HepG2 (cell line): ENCODE data around the gene PLXND1. TPM values are rescaled to one million over a fixed set of nuclear protein-coding genes. Genes with fewer than 3 reads are reported as not detected.

ENCODE experiments used
- ATRX ChIP-seq: sonication (generic); formaldehyde crosslinking; IDR thresholded peaks from 2 replicates; pipeline ENCODE4 v1.4.0; 2020; ENCODE audit warnings: missing genetic modification reagents, borderline replicate concordance
- GLI4 ChIP-seq: sonication (generic); formaldehyde crosslinking; IDR thresholded peaks from 2 replicates; pipeline ENCODE4 v1.5.1; 2020; ENCODE audit warnings: missing genetic modification reagents, mild to moderate bottlenecking, moderate library complexity, borderline replicate concordance
- KAT7 ChIP-seq: IDR thresholded peaks from 2 replicates; pipeline ENCODE4 v1.6.1; 2018; ENCODE audit warnings: borderline replicate concordance, missing compliant biosample characterization
- KDM3A ChIP-seq: IDR thresholded peaks from 2 replicates; pipeline ENCODE4 v1.6.1; 2018; ENCODE audit warnings: low read depth, missing compliant biosample characterization
- SALL1 ChIP-seq: sonication (generic); formaldehyde crosslinking; IDR thresholded peaks from 2 replicates; pipeline ENCODE4 v1.8.0; 2022; ENCODE audit warnings: mild to moderate bottlenecking, missing genetic modification reagents
- TEAD2 ChIP-seq: sonication (generic); formaldehyde crosslinking; IDR thresholded peaks from 2 replicates; pipeline ENCODE4 v1.9.0; 2021; ENCODE audit warnings: missing genetic modification reagents
- TGIF2 ChIP-seq: IDR thresholded peaks from 2 replicates; pipeline ENCODE4 v1.6.1; 2016; ENCODE audit warnings: control low read depth, missing compliant biosample characterization
- ZBTB21 ChIP-seq: sonication (generic); formaldehyde crosslinking; IDR thresholded peaks from 2 replicates; pipeline ENCODE4 v1.4.0; 2020; ENCODE audit warnings: missing genetic modification reagents
- ZFY ChIP-seq: sonication (generic); formaldehyde crosslinking; IDR thresholded peaks from 2 replicates; pipeline ENCODE4 v1.4.0; 2020; ENCODE audit warnings: missing genetic modification reagents
- ZNF282 ChIP-seq: fragments of 450-650 bp; IDR thresholded peaks from 2 replicates; pipeline ENCODE4 v1.6.1; 2018; ENCODE audit not compliant: partially characterized antibody
- ZNF468 ChIP-seq: sonication (generic); formaldehyde crosslinking; IDR thresholded peaks from 2 replicates; pipeline ENCODE4 v1.8.0; 2022; ENCODE audit warnings: mild to moderate bottlenecking, moderate library complexity, missing genetic modification reagents
- ZNF75D ChIP-seq: sonication (generic); formaldehyde crosslinking; IDR thresholded peaks from 2 replicates; pipeline ENCODE4 v1.8.1; 2023; ENCODE audit warnings: missing genetic modification reagents, mild to moderate bottlenecking, borderline replicate concordance
- ZNF891 ChIP-seq: sonication (generic); formaldehyde crosslinking; IDR thresholded peaks from 2 replicates; pipeline ENCODE4 v1.5.0; 2020; ENCODE audit warnings: mild to moderate bottlenecking, missing genetic modification reagents
- polyA plus RNA-seq, 8 experiments: library from polyadenylated mRNA; depleted of rRNA in 3 of 8; stranded (reverse) in 7 of 8; unstranded in 1 of 8; fragments of >200 nt; fragmentation: Illumina TruSeq in 4 of 8; extraction: Trizol in 4 of 8; gene quantifications; 2 replicates each; pipeline versions ENCODE4 v1.2.1 to v1.2.3, GENCODE V29; 2011 to 2016; ENCODE audit warnings: low read depth in 4 of 8, missing spikeins in 1 of 8, mixed read lengths in 1 of 8; ENCODE audit not compliant: insufficient read depth in 1 of 8
- total RNA-seq, 5 experiments: library from RNA; depleted of rRNA; stranded (reverse); fragments of >200 nt; fragmentation: Illumina TruSeq; extraction: Trizol; gene quantifications; 2 replicates each; pipeline ENCODE4 v1.2.3, GENCODE V29; 2016; ENCODE audit warnings: low read depth in 1 of 5
- TF ChIP-seq, protein P1 (sequence below): sonication (generic); formaldehyde crosslinking; IDR thresholded peaks from 2 replicates; pipeline ENCODE4 v1.9.0; 2022; ENCODE audit warnings: missing genetic modification reagents, mild to moderate bottlenecking, borderline replicate concordance
- TF ChIP-seq, protein P2 (sequence below): sonication (generic); formaldehyde crosslinking; IDR thresholded peaks from 2 replicates; pipeline ENCODE4 v1.4.0; 2020; ENCODE audit warnings: missing genetic modification reagents, borderline replicate concordance
- TF ChIP-seq, protein P3 (sequence below): sonication (generic); formaldehyde crosslinking; IDR thresholded peaks from 2 replicates; pipeline ENCODE4 v1.9.0; 2021; ENCODE audit warnings: mild to moderate bottlenecking, missing genetic modification reagents
- TF ChIP-seq, protein P4 (sequence below): sonication (generic); formaldehyde crosslinking; IDR thresholded peaks from 2 replicates; pipeline ENCODE4 v1.5.1; 2020; ENCODE audit warnings: mild to moderate bottlenecking, moderate library complexity, missing genetic modification reagents

Gene PLXND1
- total and polyA plus RNA-seq, 2 of the 13 experiments (the other 11 are each of a cell fraction or from before 2014, with no cell fraction given) = 15.9 to 42.0 TPM

DNA sequence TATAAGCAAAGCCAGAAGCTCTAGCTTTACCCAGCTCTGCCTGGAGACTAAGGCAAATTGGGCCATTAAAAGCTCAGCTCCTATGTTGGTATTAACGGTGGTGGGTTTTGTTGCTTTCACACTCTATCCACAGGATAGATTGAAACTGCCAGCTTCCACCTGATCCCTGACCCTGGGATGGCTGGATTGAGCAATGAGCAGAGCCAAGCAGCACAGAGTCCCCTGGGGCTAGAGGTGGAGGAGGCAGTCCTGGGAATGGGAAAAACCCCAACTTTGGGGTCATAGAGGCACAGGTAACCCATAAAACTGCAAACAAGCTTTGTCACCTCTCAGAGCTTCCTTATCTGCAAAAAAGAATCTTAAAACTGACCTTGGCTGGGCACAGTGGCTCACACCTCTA, 71.4 kb downstream of the PLXND1 start (continued):
- TF ChIP-seq, protein P1, sequence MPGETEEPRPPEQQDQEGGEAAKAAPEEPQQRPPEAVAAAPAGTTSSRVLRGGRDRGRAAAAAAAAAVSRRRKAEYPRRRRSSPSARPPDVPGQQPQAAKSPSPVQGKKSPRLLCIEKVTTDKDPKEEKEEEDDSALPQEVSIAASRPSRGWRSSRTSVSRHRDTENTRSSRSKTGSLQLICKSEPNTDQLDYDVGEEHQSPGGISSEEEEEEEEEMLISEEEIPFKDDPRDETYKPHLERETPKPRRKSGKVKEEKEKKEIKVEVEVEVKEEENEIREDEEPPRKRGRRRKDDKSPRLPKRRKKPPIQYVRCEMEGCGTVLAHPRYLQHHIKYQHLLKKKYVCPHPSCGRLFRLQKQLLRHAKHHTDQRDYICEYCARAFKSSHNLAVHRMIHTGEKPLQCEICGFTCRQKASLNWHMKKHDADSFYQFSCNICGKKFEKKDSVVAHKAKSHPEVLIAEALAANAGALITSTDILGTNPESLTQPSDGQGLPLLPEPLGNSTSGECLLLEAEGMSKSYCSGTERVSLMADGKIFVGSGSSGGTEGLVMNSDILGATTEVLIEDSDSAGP (CRISPR knock-in tag) = no peak; the same call in 1 of the 2 replicates
- TF ChIP-seq ZNF282 = no peak
- TF ChIP-seq, protein P2, sequence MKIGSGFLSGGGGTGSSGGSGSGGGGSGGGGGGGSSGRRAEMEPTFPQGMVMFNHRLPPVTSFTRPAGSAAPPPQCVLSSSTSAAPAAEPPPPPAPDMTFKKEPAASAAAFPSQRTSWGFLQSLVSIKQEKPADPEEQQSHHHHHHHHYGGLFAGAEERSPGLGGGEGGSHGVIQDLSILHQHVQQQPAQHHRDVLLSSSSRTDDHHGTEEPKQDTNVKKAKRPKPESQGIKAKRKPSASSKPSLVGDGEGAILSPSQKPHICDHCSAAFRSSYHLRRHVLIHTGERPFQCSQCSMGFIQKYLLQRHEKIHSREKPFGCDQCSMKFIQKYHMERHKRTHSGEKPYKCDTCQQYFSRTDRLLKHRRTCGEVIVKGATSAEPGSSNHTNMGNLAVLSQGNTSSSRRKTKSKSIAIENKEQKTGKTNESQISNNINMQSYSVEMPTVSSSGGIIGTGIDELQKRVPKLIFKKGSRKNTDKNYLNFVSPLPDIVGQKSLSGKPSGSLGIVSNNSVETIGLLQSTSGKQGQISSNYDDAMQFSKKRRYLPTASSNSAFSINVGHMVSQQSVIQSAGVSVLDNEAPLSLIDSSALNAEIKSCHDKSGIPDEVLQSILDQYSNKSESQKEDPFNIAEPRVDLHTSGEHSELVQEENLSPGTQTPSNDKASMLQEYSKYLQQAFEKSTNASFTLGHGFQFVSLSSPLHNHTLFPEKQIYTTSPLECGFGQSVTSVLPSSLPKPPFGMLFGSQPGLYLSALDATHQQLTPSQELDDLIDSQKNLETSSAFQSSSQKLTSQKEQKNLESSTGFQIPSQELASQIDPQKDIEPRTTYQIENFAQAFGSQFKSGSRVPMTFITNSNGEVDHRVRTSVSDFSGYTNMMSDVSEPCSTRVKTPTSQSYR (CRISPR knock-in tag) = 0 out of 2 replicates have a peak, but pooled peaks have one; percentile 14
- TF ChIP-seq ZNF891 (CRISPR knock-in tag) = no peak
- no peak for TF ChIP-seq ZNF75D (CRISPR knock-in tag)
- TF ChIP-seq ZFY (CRISPR knock-in tag) = no peak
- no peak for TF ChIP-seq TEAD2 (CRISPR knock-in tag)
- TF ChIP-seq ATRX (CRISPR knock-in tag) = no peak
- TF ChIP-seq TGIF2 (CRISPR knock-in tag) = no peak
- TF ChIP-seq ZNF468 (CRISPR knock-in tag) = no peak
- TF ChIP-seq GLI4 (CRISPR knock-in tag) = no peak
- peak; percentile 8; the same call in 1 of the 2 replicates for TF ChIP-seq KAT7 (CRISPR knock-in tag)
- TF ChIP-seq ZBTB21 (CRISPR knock-in tag) = no peak
- TF ChIP-seq, protein P3, sequence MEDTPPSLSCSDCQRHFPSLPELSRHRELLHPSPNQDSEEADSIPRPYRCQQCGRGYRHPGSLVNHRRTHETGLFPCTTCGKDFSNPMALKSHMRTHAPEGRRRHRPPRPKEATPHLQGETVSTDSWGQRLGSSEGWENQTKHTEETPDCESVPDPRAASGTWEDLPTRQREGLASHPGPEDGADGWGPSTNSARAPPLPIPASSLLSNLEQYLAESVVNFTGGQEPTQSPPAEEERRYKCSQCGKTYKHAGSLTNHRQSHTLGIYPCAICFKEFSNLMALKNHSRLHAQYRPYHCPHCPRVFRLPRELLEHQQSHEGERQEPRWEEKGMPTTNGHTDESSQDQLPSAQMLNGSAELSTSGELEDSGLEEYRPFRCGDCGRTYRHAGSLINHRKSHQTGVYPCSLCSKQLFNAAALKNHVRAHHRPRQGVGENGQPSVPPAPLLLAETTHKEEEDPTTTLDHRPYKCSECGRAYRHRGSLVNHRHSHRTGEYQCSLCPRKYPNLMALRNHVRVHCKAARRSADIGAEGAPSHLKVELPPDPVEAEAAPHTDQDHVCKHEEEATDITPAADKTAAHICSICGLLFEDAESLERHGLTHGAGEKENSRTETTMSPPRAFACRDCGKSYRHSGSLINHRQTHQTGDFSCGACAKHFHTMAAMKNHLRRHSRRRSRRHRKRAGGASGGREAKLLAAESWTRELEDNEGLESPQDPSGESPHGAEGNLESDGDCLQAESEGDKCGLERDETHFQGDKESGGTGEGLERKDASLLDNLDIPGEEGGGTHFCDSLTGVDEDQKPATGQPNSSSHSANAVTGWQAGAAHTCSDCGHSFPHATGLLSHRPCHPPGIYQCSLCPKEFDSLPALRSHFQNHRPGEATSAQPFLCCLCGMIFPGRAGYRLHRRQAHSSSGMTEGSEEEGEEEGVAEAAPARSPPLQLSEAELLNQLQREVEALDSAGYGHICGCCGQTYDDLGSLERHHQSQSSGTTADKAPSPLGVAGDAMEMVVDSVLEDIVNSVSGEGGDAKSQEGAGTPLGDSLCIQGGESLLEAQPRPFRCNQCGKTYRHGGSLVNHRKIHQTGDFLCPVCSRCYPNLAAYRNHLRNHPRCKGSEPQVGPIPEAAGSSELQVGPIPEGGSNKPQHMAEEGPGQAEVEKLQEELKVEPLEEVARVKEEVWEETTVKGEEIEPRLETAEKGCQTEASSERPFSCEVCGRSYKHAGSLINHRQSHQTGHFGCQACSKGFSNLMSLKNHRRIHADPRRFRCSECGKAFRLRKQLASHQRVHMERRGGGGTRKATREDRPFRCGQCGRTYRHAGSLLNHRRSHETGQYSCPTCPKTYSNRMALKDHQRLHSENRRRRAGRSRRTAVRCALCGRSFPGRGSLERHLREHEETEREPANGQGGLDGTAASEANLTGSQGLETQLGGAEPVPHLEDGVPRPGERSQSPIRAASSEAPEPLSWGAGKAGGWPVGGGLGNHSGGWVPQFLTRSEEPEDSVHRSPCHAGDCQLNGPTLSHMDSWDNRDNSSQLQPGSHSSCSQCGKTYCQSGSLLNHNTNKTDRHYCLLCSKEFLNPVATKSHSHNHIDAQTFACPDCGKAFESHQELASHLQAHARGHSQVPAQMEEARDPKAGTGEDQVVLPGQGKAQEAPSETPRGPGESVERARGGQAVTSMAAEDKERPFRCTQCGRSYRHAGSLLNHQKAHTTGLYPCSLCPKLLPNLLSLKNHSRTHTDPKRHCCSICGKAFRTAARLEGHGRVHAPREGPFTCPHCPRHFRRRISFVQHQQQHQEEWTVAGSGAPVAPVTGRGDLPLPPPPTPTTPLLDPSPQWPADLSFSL (CRISPR knock-in tag) = no peak
- TF ChIP-seq SALL1 = peak; percentile 17; the same call in 1 of the 2 replicates
- 0 out of 2 replicates have a peak, but pooled peaks have one; percentile 42 for TF ChIP-seq KDM3A (CRISPR knock-in tag)
- TF ChIP-seq, protein P4, sequence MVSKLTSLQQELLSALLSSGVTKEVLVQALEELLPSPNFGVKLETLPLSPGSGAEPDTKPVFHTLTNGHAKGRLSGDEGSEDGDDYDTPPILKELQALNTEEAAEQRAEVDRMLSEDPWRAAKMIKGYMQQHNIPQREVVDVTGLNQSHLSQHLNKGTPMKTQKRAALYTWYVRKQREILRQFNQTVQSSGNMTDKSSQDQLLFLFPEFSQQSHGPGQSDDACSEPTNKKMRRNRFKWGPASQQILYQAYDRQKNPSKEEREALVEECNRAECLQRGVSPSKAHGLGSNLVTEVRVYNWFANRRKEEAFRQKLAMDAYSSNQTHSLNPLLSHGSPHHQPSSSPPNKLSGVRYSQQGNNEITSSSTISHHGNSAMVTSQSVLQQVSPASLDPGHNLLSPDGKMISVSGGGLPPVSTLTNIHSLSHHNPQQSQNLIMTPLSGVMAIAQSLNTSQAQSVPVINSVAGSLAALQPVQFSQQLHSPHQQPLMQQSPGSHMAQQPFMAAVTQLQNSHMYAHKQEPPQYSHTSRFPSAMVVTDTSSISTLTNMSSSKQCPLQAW (CRISPR knock-in tag) = no peak
